ENCODE results near the gene RYR2.
"Not testable (repeated sequence)": the region's sequence is repeated elsewhere in the genome, so short reads cannot be mapped to it uniquely, and the experiment has no call there.

Gene RYR2

DNA sequence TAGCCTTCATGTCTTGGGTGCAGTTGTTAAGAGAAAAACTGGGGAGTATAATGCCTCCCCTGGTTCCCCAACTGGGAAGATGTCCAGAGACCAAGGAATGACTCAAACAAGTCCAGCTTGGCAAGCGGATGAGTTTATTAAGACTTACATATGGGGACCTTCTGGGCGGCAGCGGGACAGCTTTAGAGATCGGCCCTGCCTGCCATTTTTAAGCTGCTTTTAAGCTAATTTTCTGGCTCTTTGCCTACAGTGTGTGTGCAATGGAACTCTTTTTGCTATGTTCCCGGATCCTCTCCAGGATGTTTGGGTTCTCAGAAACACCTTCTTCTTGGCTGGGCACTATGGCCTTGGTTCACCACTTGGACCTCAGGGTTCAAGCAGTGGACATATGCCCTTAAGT, 99.5 kb downstream of the RYR2 start:
- no peak for DNase-seq (ENCODE audit: low read depth, low spot score)

DNA sequence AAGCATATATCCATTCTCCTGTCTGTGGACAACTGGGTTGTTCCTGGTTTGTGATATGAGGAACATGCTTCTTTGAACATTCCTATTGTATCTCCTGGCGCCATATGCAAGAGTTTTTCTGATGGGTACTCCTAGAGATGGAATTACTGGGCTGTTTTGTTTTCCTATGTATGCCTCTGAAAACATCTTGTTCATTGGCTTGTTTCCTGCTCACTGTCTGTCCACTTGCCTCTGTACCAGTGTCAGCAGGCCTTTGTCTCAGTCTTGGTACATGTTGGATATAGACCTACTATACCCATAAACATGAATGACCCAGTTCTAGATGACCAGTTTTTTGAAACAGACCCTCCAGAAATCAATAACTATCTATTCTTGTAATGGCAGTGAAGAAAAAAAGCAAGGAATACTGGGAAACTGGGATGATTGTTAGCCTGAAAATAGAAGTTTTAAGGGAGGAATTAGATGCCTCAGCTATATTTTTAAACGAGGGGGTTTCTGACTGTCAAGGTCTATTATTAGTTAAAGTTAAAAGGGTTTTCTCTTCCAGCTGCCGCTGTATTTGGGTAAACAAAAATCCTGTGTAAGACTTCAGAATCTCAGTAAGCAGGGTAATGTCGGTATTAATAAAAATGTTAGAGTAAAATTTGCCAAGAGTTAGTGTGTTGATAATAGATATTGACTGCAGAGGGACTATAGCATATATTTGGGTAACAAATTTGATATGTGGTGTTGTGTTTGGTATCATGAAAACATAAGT, 103.6 kb downstream of the RYR2 start:
- no peak for DNase-seq (ENCODE audit: low read depth, low spot score)

DNA sequence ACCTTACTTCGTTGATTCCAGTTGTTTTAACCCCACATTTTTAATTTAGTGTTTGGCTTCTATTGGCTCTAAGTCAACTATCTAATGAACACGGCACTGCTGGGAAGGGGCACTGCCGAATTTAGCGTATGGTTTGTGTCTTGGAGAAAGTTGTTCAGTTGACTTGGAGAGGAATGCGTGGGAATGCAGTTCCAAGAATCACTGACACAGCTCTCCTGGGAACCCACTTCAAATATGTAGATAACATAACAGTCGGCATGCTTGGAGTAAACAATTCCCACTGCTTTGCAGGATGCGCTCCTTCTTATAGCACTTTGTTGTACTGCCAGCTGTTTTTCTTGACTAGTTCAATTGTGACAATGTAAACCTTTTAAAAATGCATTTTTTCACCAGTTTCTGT, 104.3 kb downstream of the RYR2 start:
- no peak for DNase-seq (ENCODE audit: low read depth, low spot score)

DNA sequence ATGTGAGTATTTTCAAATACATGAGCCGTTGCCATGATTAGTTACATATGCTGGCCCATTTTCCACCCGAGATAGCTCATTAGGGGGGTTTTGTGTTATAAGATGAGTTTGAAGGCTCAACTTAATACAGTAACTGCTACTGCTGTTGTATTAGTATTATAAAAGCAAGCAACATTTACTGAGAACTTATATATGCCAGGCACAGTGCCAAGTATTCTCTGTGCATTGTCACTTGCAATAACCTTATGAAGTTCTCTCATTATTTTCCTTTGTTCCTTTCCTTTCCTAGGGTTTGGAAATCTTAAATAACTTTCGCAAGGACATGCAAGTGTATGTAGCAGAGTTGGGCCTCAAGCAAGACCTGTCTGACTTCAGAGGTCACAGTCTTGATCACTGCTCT, 107.9 kb downstream of the RYR2 start:
- no peak for DNase-seq (ENCODE audit: low read depth, low spot score)

DNA sequence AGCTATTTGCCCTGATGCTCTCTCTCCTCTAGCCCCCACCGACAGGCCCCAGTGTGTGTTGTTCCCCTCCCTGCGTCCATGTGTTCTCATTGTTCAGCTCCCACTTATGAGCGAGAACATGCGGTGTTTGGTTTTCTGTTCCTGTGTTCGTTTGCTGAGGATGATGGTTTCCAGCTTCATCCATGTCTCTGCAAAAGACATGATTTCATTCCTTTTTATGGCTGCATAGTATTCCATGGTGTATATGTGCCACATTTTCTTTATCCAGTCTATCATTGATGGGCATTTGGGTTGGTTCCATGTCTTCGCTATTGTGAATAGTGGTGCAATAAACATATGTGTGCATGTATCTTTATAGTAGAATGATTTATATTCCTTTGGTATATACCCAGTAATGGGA, 110.0 kb downstream of the RYR2 start:
- not testable (repeated sequence) for DNase-seq (ENCODE audit: low read depth, low spot score)

DNA sequence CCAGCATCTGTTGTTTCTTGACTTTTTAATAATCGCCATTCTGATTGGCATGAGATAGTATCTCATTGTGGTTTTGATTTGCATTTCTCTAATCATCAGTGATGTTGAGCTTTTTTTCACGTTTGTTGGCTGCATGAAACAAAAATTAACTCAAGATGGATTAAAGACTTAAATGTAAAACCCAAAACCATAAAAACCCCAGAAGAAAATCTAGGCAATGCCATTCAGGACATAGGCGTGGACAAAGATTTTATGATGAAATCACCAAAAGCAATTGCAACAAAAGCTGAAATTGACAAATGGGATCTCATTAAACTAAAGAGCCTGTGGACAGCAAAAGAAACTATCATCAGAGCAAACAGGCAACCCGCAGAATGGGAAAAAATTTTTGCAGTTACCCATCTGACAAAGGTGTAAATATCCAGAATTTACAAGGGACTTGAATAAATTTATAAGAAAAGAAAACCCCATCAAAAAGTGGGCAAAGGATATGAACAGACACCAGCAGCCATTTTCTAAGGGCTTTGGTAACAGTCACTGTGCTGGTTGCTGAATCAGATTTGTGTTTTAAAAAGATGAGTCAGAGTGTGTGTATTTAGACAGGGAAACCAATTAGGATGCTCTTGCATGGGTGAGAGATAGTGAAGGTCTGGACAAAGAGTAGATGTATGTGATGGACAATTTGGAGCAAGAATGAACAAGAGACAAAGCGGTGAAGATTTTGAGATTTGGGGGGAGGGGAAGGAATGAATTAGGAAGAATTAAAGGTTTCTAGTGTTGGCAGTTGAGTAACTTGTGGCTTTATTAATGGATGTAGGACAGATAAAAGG, 110.7 kb downstream of the RYR2 start:
- no peak for DNase-seq (ENCODE audit: low read depth, low spot score)

DNA sequence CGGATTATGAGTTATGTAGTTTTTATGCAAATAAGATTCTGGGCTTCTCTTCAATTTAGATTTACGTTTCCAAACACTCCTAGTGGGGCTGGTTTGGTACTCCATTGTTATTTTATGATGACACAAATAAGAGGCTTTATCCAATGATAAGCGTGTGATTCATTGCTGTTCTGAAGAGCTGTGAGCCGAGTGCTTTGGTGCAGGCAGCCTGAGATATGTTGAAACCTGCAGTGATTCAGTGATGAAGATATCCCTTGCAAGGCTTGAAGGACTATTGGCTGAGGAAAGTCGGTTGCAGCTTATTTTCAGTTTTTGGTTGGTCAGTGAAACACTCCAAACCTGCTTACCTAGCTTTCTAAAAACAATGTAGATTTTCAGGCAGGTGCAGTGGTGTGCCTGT, 112.2 kb downstream of the RYR2 start:
- DNase-seq (ENCODE audit: low read depth, low spot score): no peak

DNA sequence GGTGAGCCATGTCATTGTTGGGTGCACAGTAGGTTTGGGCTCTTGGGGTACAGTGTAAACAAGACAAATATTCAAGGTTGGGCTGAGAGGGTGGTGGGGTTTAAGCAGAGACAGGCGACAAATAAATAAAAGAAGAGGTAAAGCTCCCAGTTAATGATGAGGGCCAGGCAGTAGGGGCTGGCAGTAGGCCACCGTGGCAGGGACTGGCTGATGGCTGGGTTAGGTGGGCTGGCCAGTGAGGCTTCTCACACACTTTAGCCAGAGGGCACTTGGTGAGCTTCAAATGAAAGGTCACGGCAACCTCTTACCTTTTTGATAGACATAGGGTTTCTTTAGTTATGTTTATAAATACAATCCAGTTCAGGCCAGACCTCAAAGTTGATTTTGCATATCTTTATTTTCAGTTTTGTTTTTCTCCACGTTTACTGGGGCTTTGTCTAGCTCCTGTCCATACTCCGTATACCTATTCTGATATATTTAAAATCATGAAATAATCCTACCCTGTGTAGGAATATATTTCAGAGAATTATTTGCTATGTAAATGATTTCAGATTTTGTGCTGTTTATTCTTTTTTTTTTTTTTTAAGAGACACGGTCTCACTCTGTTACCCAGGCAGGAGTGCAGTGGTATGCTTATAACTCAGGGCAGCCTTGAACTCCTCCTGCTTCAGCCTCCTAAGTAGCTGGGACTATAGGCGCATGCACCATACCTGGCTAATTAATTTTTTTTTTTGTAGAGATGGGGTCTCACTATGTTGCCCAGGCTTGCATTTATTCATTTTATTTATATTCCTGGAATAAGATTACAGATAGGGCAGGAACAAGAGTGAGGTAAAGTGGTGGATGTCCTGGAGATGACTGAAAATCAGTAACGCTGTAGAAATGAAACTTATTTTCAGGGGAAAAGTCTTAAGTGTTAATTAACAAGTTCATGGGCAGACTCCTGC, 122.7 kb downstream of the RYR2 start:
- no peak for DNase-seq (ENCODE audit: low read depth, low spot score)

DNA sequence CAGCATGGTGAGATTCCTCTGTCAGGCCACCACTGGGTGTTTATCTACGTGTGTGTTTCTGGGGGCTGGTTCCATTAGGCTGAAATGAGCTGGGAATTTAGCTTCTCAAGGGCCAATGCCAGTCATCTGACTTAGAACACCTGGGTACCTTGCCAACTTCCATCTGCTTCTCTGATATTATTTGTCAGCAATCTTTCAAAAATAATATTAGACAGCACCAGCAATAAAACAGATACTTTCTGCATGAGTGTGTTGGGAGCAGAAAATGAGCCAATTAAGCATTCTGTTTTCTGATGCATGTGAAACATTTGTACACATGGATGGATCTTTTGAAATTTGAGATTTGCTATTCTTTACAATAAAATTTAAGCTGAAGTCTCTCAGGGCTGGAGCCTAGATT, 124.1 kb downstream of the RYR2 start:
- no peak for DNase-seq (ENCODE audit: low read depth, low spot score)

DNA sequence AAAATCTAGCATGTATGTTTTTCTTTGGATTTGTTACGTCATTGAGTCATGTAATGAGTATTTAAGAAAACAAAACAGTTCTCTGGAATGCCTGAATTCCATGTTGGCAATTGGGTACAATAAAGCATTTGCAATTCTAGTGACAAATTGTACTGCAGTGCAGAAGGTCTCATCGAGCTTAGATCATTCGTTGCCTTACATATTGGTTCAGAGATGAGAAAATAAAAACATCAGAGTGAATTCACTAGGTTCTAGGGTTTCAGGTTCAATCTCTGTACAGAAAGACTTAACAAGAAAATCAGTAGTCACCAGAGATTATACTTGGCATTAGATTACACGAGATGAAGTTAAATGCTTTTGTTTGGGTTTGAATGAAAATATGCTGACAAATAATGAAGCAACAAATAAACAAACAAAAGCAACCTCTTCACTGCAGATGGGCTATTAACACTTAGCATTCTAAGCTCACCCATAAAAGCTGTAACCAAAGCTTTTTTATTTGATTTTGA, 124.7 kb downstream of the RYR2 start:
- DNase-seq (ENCODE audit: low read depth, low spot score): no peak

DNA sequence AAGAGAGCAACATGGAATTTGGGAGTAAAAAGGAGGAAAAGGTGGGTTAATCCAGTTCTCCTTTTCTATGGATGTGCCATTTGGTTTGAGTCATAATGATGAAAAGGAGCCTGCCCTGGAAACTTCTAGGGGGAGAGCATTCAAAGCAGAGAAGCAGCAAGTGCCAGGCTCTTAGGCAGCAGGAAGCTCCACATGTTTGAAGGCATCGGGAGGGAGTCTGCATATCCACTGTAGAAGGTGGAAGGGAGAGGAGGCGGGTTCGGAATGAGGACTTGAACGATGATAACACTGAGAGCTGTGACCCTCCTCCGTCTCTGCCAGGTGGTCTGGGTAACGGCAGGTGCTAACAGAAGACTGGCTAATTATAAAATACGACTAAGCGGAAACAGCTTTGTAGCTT, 128.2 kb downstream of the RYR2 start:
- no peak for DNase-seq (ENCODE audit: low read depth, low spot score)

DNA sequence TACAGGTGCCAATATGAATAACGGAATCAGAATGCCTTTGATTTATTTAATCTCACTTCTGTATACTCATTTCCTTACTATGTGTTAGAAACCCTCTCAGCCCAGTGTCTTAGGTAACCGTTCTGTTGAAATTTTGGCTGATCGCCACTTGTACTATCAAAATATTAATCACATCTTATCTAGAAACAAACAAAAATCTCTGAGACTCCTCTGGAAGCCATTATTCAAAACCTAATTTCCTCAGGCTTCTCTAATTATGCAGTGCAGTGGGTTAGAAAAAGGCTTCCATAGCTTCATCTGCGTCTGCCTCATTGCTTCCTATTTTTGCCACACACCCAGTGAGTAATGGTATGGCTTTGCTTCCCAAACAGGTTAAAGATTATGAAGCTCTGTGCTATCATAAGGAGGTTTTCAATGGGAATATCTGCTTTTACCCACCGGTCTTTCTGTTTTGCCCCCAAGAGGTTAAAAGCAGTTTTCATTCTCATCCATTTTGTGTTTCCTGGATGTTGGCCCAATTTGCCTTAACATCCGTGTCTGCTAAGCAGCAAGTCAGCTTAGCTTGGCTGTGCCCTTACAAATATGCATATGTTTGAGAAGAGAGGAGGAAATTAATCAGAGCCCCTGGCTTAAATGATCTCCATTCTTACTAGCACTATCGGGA, 129.6 kb downstream of the RYR2 start:
- no peak for DNase-seq (ENCODE audit: low read depth, low spot score)

DNA sequence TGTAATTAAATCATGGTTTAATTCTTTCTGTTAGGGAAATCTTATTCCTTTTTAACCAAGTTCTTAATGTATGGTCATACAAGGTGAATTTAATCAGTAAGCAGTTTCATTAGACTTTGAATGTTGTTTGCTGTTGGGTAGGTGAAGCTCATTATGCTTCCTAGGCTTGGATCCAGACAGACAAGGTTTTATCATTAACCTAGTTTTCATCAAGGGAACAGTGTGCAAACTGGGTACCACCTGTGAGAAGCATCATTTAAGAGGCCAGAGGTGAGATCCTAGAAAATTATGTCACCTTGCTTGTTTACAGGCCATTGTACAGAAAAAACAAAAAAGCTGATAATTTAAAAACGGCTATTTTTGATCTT, 130.1 kb downstream of the RYR2 start:
- DNase-seq (ENCODE audit: low read depth, low spot score): no peak

DNA sequence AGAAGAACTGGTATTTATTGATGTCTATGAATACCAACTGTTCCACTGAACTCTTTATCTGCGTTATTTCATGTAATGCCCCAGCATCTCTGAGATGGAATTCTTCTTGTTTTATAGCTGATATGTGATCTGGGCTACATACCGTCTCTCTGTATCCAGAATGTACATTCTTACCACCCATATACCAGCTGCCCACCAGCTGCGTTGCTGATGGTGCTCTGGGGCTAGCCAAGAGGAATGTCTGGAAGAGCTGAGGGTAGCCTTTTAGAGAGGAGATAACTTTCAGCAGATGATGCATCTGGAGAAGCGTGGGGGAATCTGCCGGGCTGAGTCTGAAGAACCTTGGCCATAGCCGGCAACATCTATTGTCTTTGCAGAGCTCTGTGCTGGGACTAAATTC, 137.5 kb downstream of the RYR2 start:
- no peak for DNase-seq (ENCODE audit: low read depth, low spot score)

DNA sequence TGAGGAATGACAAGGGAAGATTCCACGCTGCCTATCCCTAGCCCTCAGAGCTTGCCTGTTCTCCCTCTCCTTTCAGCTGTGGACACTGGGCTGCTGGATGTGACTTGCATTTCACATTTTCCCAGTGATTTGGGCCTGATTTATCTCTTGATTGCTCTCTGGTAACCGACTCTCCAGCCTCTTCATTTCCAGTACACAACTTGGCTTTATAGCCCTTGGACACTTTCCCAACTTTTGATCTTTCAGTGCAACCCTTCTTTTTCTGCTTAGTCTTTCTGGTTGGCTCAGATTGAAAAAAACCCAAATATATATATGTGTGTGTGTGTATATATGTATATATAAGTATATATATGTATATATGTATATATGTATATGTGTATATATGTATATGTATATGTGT, 138.3 kb downstream of the RYR2 start:
- no peak for DNase-seq (ENCODE audit: low read depth, low spot score)

DNA sequence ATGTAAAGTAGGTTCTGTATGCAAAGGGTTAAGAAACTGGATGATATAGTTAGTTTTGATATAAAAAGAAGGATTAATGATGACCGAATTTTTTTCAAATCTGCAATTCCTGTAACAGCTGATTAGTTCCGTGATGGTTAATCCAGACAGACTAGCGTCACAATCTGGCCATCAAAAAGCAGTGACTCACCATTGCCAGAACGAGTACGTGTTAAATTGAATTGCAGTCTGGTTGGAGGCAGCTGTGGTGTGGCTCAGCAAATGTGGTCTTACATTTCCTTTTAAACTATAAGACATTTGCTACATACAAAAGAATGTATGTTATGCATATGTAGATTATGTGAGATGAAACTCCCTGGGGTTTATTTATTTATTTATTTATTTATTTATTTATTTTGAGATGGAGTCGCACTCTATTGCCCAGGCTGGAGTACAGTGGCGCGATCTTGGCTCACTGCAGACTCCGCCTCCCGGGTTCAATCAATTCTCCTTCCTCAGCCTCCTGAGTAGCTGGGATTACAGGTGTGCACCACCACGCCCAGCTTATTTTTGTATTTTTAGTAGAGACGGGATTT, 139.8 kb downstream of the RYR2 start:
- no peak for DNase-seq (ENCODE audit: low read depth, low spot score)

DNA sequence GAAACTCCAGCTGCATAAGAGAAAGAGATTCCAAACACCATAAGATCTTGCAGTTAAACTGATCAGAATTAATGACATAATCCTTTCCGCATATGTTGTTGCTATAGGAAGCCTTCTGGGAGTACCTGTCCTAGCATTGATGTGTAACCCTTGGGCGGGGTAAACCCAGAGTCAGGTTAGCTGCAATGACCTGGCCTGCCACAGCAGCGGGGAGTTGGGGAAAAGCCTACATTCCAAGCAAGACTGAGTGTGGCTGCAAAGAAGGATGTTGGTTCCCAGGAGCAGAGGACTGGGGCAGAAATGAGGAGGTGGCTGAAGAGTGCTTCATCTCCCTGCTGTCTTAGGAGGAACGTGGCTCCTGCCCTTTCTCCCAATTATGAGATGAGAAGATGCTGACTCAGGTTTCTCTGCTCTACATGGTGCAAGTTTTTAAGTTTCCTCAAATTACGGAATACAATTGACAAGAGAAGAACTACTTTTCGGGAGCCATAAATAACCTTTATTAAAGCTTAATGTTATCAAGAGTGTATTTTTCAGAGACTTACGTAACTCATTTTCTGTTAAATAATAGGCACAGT, 142.1 kb downstream of the RYR2 start:
- DNase-seq (ENCODE audit: low read depth, low spot score): no peak

DNA sequence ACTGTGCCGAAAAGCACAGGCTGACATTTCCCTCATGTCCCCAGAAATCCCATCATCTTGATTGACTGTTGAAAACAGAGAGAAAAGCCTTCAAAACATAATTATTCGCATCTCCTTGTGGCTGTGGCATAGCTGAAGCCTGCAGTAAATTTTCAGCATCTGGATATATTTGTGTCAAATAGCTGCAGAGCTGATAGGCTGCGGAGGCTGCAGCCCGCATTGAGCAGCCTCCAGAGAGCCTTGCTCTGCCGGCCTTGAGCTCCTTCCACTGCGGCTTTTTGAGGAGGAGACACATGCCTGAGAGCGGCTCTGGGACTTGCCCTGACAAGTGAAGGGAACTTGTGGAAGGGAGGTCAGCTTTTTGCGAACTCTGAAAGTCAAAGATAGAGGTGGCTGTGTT, 144.7 kb downstream of the RYR2 start:
- no peak for DNase-seq (ENCODE audit: low read depth, low spot score)

DNA sequence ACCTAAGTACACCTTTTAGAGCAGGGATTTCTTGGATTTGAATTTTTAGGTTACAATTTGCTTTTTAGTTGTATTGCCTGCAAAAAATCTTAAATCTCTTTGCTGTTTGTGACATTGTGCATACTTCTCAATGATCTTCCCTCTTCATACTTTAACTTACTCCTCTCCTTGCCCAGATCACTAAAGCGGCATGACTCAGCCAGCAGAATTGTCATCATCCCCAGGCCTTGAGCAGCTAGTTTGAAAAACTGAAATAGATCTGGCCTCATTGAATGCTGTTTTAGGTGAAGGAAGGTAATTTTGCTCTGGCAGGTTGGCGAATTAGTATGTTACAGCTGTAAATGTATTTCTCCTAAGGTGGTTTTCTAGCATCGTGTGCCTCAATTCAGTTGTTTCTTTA, 145.9 kb downstream of the RYR2 start:
- no peak for DNase-seq (ENCODE audit: low read depth, low spot score)

DNA sequence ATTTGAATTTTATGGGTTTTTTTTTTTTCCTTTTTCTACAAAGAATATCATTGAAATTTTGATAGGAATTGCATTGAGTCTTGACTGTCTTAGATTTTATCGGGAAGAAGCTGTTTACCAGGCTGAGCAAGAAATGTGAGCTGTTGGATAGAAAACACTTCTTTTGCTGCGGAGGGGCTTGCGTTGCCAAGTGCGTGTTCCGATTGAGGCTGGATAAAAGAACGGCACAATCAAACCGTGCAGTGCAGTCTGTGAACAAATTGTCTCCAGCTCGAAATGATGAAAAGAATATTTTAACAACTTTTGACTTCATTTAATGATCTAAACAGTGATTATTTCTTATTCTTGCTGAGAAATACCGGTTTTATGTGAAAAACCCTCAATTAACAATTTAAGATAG, 149.4 kb downstream of the RYR2 start:
- DNase-seq (ENCODE audit: low read depth, low spot score): no peak
